ENCODE data around the gene DIPK1A. TPM values are rescaled to one million over a fixed set of nuclear protein-coding genes. Genes with fewer than 3 reads are reported as not detected.

DIPK1A gene
- total RNA-seq (2014; rRNA removed), result 13.1 and 15.8 TPM in 2 replicates
- 8.1 TPM for polyA plus RNA-seq (2012)

DNA sequence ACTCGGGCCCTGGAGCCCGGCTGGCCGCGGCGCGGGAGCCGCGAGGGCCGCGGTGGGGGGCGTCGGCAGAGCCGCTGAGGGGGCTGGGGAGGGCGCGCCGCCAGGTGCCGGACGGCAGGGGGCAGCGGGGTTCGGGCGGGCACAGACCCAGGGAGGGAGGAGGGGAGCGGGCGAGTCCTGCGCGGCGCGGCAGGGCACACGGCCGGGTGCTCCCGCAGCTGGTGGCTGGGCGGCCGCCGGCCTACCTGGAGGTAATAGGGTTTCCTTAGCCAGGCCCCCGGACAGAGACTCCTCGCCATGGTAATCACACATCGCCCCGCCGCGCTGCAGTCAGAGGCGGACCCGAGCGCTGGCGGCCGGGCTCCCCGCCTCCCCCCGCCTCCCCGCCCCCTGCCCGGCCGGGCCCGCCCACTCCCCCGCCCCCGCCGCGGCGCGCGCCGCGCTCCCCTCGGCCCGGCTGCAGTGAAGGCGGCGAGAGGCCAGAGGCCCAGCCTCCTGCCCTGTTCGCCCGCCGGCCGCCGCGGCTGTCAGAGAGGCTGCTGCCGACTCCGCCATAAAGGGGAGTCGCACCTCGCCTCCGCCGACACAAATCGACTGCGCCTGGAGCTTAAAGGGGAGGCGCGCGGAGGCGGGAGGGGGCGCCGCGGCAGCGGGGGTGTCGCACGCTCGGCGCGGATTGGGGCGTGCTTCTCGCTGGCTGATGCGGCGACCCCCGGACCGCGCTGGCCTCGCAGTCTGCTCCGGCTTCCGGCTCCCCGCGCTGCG, at the start of gene DIPK1A:
TSS of gene DIPK1A (minus strand) at position 332 of the 765 bp plus-strand sequence. CDS start at position 299, 33 bp downstream.
- DNase-seq (ENCODE audit: low read depth), result peak; percentile 74

DNA sequence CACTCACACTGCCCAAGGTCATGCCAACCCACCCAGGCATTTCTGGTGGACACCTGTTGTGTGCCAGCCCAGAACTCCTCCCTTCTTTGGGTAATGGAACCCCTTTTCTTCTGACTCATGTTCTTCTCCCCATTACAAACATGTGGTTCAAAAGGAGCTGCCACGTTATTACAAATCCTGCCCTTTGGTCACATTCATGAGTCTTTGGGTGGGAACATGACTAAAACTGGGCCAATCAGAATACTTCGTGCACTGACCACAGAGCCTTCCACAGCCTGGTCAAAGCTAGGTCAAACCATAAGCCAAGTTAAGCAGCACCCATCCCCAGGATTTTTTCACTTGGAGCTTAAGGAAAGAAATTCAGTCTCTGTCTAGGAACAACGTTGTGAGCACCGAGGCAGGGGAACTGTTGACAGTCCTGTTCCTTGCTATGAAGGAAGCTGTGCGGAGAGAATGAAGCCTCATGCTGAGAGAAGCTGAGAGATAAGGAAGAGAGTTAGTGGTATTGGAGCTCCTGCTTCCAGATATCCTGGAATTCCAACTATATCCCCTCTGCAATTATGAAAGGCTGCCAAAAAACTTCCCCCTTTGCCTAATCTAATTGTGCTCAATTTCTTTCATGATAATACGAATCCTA, 46.8 kb upstream of the DIPK1A start:
- DNase-seq (ENCODE audit: low read depth), result peak; percentile 95

GRCh38 chr1:93005252-93005598, 44.0 kb upstream of the DIPK1A start:
- DNase-seq (ENCODE audit: low read depth), result no peak

DNA sequence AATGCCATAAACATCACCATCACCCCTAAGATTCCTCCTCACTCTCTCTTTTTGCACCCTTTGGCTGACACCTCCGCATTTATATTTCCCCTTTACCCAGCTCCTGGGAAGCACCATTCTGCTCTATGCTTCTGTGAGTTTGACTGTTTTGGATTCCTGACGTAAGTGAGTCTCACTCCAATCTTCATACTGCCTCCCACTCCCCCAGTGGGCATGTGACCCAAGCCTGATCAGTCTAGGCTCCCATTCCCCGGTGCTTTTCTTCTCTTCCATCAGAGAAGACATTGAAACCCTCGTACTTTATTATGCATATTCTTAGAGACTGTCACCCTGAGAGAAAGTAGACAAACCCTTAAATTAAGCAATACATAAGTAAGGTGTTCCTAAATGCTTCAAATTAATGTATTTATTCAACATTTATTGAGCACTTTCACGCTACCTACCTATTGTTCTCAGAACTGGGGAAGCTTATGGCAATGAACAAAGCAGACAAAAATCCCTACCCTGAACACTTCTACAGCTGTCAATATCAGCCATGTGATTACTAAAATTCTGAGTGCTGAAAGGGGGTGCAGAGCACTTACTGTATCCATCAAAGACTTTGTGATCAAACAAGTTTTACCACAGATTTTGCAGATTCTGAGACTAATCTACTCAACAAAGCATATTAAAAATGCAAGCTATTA, 43.4 kb upstream of the DIPK1A start:
- no peak for DNase-seq (ENCODE audit: low read depth)

- no peak for DNase-seq (ENCODE audit: low read depth)
These were observed 42.7 kb upstream of the DIPK1A start for GRCh38 chr1:93003981-93004380.

GRCh38 chr1:93002781-93003180, 41.5 kb upstream of the DIPK1A start:
- no peak for DNase-seq (ENCODE audit: low read depth)

- no peak for DNase-seq (ENCODE audit: low read depth)
These were observed 40.6 kb upstream of the DIPK1A start for GRCh38 chr1:93001893-93002292.

GRCh38 chr1:93000751-93001175, 39.5 kb upstream of the DIPK1A start:
- DNase-seq (ENCODE audit: low read depth), result no peak

GRCh38 chr1:93000291-93000690, 39.0 kb upstream of the DIPK1A start:
- no peak for DNase-seq (ENCODE audit: low read depth)

DNA sequence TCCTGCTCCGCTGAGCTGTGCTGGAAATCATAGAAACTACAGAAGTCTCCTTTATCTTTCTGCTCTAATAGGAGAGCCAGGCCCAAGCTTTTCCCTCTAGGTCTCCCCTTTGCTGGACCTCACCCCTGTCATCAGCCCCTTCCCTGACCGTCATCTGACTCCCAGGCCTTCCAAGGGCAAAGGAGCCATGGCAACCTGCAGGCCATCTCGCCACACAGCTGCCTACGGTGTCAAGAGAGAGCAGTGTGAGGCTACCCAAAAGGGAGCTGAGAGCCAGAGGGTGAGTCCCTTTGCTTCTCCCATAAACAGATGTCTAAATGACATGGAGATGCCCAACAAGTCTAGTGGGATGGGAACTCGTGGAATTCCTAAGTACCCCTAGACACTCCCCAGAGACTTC, 37.6 kb upstream of the DIPK1A start:
- no peak for DNase-seq (ENCODE audit: low read depth)

GRCh38 chr1:92995441-92996430, 34.5 kb upstream of the DIPK1A start:
- no peak for DNase-seq (ENCODE audit: low read depth)

- peak; percentile 77 for DNase-seq (ENCODE audit: low read depth)
These were observed 32.9 kb upstream of the DIPK1A start for GRCh38 chr1:92994105-92994712.

DNA sequence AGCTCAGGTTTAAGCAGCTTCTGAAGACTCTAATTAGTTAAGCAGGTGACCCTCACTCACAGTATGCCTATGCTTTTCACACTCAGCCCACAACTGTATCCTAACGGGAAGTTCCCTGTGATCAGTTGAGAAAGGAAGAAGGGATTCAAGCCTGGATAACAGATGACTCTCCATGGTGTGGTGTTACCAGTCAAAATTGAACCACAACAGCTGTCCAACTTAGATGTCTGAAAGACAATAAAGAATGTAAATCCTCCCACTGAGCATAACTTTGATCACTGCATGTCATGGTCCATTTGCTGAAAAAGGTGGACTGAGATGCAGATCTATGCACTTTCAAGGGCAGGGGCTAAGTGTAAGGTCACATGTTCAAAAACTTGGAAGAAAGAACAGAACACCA, 32.3 kb upstream of the DIPK1A start:
- DNase-seq (ENCODE audit: low read depth), result peak; percentile 37

DNA sequence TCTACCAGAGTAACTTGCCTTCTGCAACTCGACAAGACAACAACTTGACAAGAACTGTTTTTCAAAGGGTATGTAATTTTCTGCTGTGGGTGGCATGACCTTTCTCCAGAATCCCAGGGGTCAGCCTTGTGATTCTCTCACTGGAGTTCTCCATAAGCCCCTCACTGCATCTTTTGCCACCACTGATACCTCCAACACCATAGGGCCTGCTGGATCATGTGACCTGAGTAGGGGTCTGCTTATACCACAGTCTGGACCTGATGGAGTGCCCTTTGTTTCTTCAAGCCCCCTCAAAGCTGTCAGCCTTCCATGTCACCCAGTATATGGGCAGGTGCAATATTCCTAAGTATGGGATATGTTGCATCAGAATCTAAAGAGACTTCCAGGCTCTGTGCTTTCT, 31.6 kb upstream of the DIPK1A start:
- DNase-seq (ENCODE audit: low read depth), result no peak

- peak; percentile 24 for DNase-seq (ENCODE audit: low read depth)
These were observed 30.8 kb upstream of the DIPK1A start for GRCh38 chr1:92992054-92992453.

DNA sequence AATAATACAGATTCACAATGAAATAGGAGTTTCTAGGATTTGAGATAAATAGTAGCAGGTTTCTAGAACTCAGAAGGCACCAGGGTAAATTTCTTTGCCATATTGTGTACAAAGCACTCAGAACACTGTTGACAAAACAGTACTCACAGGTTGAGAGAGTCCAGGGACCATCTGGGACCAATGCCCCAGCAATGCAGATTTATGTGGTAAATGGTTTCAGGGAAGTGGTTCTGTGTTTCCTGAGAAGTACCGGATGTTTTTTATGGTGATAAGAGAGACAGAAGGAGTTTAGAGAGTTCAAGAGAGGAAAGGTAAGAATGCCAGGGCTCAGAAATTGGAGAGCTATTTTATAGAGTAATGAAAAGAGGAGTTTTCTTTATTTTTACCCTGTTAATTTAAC, 29.6 kb upstream of the DIPK1A start:
- no peak for DNase-seq (ENCODE audit: low read depth)

DNA sequence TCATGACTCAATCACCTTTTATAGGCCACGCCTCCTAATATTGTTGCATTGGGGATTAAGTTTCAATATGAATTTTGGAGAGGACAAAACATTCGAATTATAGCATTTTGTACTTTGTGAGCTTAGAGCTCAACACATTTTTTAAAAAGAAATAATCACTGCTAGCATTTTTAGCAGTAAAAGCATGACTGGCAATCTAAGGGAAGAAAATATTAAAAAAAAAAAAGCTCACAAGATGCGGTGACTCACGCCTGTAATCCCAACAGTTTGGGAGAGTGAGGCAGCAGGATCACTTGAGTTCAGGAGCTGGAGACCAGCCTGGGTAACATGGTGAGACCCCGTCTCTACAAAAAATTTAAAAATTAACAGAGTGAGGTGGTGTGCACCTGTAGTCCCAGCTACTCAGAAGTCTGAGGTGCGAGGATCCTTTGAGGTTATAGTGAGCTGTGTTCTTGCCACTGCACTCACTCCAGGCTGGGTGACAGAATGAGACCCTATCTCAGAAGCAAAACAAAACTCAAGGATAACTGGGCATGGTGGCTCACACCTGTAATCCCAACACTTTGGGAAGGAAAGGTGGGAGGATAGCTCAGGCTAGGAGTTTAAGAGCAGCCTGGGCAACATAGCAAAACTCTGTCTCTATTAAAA, 28.8 kb upstream of the DIPK1A start:
- peak; percentile 47 for DNase-seq (ENCODE audit: low read depth)

DNA sequence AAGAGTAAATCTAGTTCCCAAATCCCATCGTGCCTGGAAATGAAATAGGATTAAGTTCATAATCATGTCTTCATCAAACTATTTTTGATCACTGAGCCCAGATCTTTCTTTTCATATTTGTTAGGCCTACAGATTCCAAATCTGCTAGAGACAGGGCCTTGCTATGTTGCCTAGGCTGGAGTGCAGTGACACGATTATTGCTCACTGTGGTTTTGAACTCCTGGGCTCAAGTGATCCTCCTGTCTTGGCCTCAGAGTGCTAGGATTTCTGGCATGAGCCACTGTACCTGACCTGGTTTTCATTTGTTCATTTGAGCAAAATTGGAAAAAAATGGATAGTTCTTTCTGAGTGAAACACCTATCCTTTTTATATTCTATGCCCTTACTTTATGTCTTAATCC, 28.0 kb upstream of the DIPK1A start:
- DNase-seq (ENCODE audit: low read depth), result no peak

GRCh38 chr1:92987462-92987861, 26.2 kb upstream of the DIPK1A start:
- no peak for DNase-seq (ENCODE audit: low read depth)

DNA sequence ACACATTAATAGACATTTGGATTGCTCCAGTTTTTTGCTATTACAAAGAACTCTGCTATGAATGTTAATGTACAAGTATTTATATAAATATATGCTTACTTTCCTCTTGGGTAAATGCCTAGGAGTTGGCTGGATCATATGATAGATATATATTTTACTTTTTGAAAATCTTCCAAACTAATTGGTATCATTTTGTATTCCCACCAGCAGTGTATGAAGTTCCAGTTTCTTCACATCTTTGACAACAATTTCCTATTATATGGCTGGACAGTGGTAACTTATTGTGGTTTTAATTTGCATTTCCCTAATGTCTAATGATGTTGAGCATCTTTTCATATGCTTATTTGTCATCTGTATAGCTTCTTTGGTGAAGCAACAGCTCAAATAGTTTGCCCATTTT, 23.8 kb upstream of the DIPK1A start:
- no peak for DNase-seq (ENCODE audit: low read depth)

Measured in LHCN-M2 (cell line).